PC-9 (cell line): ENCODE measurements around the gene DOC2A.

Experiments used
- EZH2 ChIP-seq: fragments of 200-600 bp; sonication (generic); IDR thresholded peaks from 2 replicates; pipeline ENCODE4 v1.8.0; 2017; ENCODE audit warnings: antibody characterized with exemption, low read depth
- TF ChIP-seq, protein P1 (sequence below): fragments of 200-600 bp; sonication (generic); conservative IDR thresholded peaks from 2 replicates; pipeline ENCODE4 v1.6.1; 2017; ENCODE audit warnings: mixed run types, antibody characterized with exemption, mild to moderate bottlenecking, moderate library complexity

DNA sequence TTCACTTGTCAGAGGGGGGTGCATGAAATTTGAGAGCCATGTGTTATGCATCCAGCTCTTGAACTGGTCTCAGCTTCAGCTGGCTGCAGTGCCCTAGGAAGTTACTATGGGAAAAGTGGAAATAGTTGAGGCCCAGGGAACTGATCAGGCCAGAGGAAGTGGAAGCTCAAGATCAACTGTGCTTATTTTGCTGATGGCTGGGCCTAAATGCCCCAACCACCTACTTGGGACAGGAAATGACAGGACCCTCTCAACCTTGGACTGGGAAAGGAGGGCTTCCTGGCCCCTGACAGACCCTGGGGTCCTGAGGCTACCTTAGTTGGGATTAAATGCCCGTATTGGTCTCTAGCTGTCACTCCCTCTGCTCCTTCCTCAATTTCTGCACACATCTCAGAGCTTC lies 38.3 kb downstream of the DOC2A start:
- TF ChIP-seq, protein P1, sequence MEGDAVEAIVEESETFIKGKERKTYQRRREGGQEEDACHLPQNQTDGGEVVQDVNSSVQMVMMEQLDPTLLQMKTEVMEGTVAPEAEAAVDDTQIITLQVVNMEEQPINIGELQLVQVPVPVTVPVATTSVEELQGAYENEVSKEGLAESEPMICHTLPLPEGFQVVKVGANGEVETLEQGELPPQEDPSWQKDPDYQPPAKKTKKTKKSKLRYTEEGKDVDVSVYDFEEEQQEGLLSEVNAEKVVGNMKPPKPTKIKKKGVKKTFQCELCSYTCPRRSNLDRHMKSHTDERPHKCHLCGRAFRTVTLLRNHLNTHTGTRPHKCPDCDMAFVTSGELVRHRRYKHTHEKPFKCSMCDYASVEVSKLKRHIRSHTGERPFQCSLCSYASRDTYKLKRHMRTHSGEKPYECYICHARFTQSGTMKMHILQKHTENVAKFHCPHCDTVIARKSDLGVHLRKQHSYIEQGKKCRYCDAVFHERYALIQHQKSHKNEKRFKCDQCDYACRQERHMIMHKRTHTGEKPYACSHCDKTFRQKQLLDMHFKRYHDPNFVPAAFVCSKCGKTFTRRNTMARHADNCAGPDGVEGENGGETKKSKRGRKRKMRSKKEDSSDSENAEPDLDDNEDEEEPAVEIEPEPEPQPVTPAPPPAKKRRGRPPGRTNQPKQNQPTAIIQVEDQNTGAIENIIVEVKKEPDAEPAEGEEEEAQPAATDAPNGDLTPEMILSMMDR, result no peak
- no peak for TF ChIP-seq EZH2
